Thyroid gland (tissue), 4 donors: Measurements from ENCODE around the gene SNRPA1. TPM values are rescaled to one million over a fixed set of nuclear protein-coding genes. Genes with fewer than 3 reads are reported as not detected.
"Not testable (repeated sequence)": the region's sequence is repeated elsewhere in the genome, so short reads cannot be mapped to it uniquely, and the experiment has no call there.

Source experiments
- DNase-seq, 2 donors: peaks; one replicate each; pipeline ENCODE4 v3.0.0-alpha.2; 2019
- H3K27ac ChIP-seq, 3 donors: fragments of 200-600 bp; sonication (generic); 1 replicate in 2 of 3; 2 replicates in 1 of 3; pipeline ENCODE4 v1.5.1; 2016 to 2019; ENCODE audit warnings: mild to moderate bottlenecking in 1 of 3, moderate library complexity in 1 of 3
- H3K27me3 ChIP-seq: fragments of 200-600 bp; sonication (generic); one replicate; pipeline ENCODE4 v1.5.1; 2019
- H3K36me3 ChIP-seq, 2 donors: fragments of 200-600 bp; sonication (generic); one replicate each; pipeline ENCODE4 v1.5.1; 2016 to 2019
- H3K4me1 ChIP-seq, 2 donors: fragments of 200-600 bp; sonication (generic); one replicate each; pipeline ENCODE4 v1.5.1; 2017 to 2019
- H3K4me3 ChIP-seq, 3 donors: fragments of 200-600 bp; sonication (generic); replicated peaks in 1 of 3; 1 replicate in 2 of 3; 2 replicates in 1 of 3; pipeline ENCODE4 v1.5.1; 2016; ENCODE audit warnings: mild to moderate bottlenecking in 1 of 3
- H3K9me3 ChIP-seq: fragments of 200-600 bp; sonication (generic); one replicate; pipeline ENCODE4 v1.5.1; 2017
- POLR2A ChIP-seq, 2 donors: fragments of 450-650 bp; IDR thresholded peaks; one replicate each; pipeline ENCODE4 v1.6.1; 2017; ENCODE audit warnings: antibody characterized with exemption in 2 of 2, mild to moderate bottlenecking in 2 of 2, moderate library complexity in 1 of 2
- WGBS, 2 donors: methylation state at CpG; one replicate each; pipeline ENCODE4 v1.1.5; 2017; 5-methylcytosine and 5-hydroxymethylcytosine counted together
- intact Hi-C: fragments of 100-400 bp; cut with DNase I; formaldehyde crosslinking; loops from one replicate; pipeline ENCODE4 v1.15.1; 2023
- total RNA-seq, 4 donors: library from RNA; depleted of rRNA; stranded (reverse); fragments of >200 nt; gene quantifications; one replicate each; pipeline ENCODE4 v1.2.3, GENCODE V29; 2016
- TF ChIP-seq, protein P1 (sequence below), 6 experiments: fragments of 200-600 bp in 3 of 6; fragments of 450-650 bp in 3 of 6; sonication (generic) in 3 of 6; IDR thresholded peaks; one replicate each; pipeline ENCODE4 v1.5.1; 2016 to 2019; ENCODE audit warnings: antibody characterized with exemption in 6 of 6, mild to moderate bottlenecking in 2 of 6, inconsistent platforms in 1 of 6, moderate library complexity in 1 of 6

SNRPA1 gene
- total RNA-seq, 4 donors from 2014 or later = 34.8 to 111 (median 71.1) TPM

DNA sequence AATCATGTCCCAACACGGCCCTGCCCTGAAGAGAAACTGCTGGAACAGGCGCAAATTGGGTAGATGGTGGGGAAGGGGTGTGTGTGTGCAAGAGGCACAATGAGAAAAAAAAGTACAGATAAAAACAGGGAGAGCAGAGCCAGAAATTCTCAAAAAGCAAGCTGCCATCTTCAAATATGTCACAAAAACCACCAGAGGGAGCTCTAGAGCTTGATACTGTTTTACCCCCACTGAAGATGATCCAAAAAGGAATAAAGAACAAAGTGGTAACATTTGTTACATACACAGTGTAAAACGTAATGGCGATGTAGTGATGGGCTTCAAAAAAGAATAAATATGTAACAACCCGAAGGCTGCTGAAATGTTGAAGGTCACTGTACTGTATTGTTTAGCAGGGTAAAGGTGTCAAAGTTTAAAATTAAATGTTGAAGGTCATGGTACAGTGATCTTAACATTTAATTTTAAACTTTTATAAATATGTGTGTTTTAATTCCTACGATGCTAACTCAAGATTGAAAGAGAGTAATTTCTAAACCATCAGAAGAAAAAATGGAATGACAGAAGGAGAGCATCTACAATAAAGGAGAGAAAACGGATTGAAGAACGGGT is 6.0 kb downstream of the SNRPA1 start:
- H3K9me3 ChIP-seq = no peaks in the 10 kb centered on the region
- H3K4me1 ChIP-seq = peaks cover 12% of the 10 kb centered on the region in 2 donors
- no peak for TF ChIP-seq POLR2A (IDR thresholded peaks at IDR 0.05)
- TF ChIP-seq, protein P1, sequence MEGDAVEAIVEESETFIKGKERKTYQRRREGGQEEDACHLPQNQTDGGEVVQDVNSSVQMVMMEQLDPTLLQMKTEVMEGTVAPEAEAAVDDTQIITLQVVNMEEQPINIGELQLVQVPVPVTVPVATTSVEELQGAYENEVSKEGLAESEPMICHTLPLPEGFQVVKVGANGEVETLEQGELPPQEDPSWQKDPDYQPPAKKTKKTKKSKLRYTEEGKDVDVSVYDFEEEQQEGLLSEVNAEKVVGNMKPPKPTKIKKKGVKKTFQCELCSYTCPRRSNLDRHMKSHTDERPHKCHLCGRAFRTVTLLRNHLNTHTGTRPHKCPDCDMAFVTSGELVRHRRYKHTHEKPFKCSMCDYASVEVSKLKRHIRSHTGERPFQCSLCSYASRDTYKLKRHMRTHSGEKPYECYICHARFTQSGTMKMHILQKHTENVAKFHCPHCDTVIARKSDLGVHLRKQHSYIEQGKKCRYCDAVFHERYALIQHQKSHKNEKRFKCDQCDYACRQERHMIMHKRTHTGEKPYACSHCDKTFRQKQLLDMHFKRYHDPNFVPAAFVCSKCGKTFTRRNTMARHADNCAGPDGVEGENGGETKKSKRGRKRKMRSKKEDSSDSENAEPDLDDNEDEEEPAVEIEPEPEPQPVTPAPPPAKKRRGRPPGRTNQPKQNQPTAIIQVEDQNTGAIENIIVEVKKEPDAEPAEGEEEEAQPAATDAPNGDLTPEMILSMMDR (IDR thresholded peaks at IDR 0.05) = peak in 4 of 6 experiments; percentile 14 to 58 (median 44)
- no peaks in the 10 kb centered on the region for H3K27me3 ChIP-seq
- no peak overlapping the region for H3K27ac ChIP-seq
- no peak for DNase-seq
- intact Hi-C loops = no loop called here
- H3K4me3 ChIP-seq = no peak overlapping the region
- WGBS, 2 donors = 84 to 85% methylated on average over 8 of the region's 8 CpGs
- peaks cover 16 to 29% of the 10 kb centered on the region in 2 donors for H3K36me3 ChIP-seq

GRCh38 chr15:101287342-101287741 is 7.7 kb downstream of the SNRPA1 start:
- DNase-seq, H3K4me1 ChIP-seq, H3K9me3 ChIP-seq, intact Hi-C loops, H3K27ac ChIP-seq, H3K27me3 ChIP-seq, H3K4me3 ChIP-seq: not testable (repeated sequence)
- peaks cover 24 to 46% of the 10 kb centered on the region in 2 donors for H3K36me3 ChIP-seq
- WGBS, 2 donors = 95 to 99% methylated on average over 6 of the region's 6 CpGs

- Histone ChIP-seq H3K9me3 (no peaks in the 10 kb centered on the region), H3K27me3 (no peaks in the 10 kb centered on the region), H3K36me3 (peaks cover 27 to 53% of the 10 kb centered on the region in 2 donors), H3K4me3 (no peak overlapping the region), H3K4me1 (no peaks in the 10 kb centered on the region), H3K27ac (no peak overlapping the region)
- no peak for DNase-seq
- TF ChIP-seq POLR2A (IDR thresholded peaks at IDR 0.05) = no peak
- TF ChIP-seq, protein P1 (IDR thresholded peaks at IDR 0.05) = no peak
- WGBS, 2 donors = 91 to 93% methylated on average over 9 of the region's 9 CpGs
- intact Hi-C loops = no loop called here
These were observed 8.5 kb downstream of the SNRPA1 start for GRCh38 chr15:101286471-101287114.

DNA sequence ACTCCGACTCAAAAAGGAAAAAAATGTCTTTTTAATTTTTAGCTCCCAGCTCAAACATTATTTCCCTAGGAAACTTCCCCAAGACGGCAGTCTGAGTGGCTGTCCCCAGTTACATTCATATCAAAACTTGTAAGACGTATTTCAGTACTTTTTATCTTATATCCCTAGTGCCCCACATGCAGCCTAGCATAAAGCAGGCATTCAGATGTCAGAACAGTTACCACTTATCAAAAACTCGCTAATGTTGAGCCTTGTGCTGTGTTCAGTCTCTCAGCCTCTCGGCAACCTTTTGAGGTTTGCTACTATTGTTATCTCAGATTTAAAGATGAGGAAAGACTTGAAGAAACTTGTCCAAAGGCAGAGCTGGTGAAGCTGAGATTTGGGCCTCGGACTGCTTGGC is 11.1 kb downstream of the SNRPA1 start:
- Histone ChIP-seq H3K27ac (no peak overlapping the region), H3K27me3 (no peaks in the 10 kb centered on the region), H3K4me3 (no peak overlapping the region), H3K9me3 (no peaks in the 10 kb centered on the region), H3K4me1 (no peaks in the 10 kb centered on the region), H3K36me3 (peaks cover 38 to 66% of the 10 kb centered on the region in 2 donors)
- DNase-seq = no peak
- intact Hi-C loops = no loop called here
- WGBS, 2 donors = 94 to 96% methylated on average over 6 of the region's 6 CpGs
- TF ChIP-seq POLR2A (IDR thresholded peaks at IDR 0.05) = no peak
- TF ChIP-seq, protein P1 (IDR thresholded peaks at IDR 0.05) = no peak

DNA sequence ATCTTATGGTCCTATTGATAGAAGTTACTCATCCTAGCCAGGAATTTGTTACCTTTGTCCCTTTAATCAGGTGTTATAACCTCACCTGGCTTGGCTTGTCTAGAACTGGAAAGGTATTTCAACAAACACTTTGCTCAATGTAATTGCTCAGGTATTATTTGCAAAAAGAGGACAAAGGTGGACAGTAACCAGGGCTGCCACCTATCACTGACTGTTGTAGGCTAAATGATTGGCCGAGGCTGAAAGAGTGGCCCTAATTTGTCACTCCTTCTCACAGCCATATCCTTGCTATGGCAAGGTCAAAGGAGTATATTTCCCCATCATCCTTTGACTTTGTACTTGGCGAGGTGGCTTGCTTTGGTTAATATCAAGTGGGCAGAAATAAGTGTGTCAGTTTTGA is 15.0 kb downstream of the SNRPA1 start:
- intact Hi-C loops = no loop called here

More for the DNA sequence above, 15.0 kb downstream of the SNRPA1 start:
- H3K9me3 ChIP-seq = no peaks in the 10 kb centered on the region
- no peaks in the 10 kb centered on the region for H3K27me3 ChIP-seq
- peaks cover 9 to 14% of the 10 kb centered on the region in 2 donors for H3K4me1 ChIP-seq
- WGBS, 2 donors = 91 to 95% methylated on average over 2 of the region's 2 CpGs
- H3K36me3 ChIP-seq = peaks cover 27 to 52% of the 10 kb centered on the region in 2 donors
- H3K4me3 ChIP-seq = no peak overlapping the region
- TF ChIP-seq, protein P1 (IDR thresholded peaks at IDR 0.05) = no peak
- no peak for TF ChIP-seq POLR2A (IDR thresholded peaks at IDR 0.05)
- no peak for DNase-seq
- H3K27ac ChIP-seq = no peak overlapping the region
